GM18502 (cell line): ENCODE data around the gene UHMK1.
"Not testable (repeated sequence)": the region's sequence is repeated elsewhere in the genome, so short reads cannot be mapped to it uniquely, and the experiment has no call there.

ENCODE experiments used
- ATAC-seq: cut with Tn5 transposase; IDR thresholded peaks from one replicate; pipeline ENCODE4 v1.9.1; 2021; ENCODE audit warnings: mild to moderate bottlenecking; ENCODE audit not compliant: unreplicated experiment, poor library complexity

The UHMK1 gene

GRCh38 chr1:162562470-162562828 is 64.8 kb downstream of the UHMK1 start:
- no peak for ATAC-seq

GRCh38 chr1:162564762-162565218 is 67.2 kb downstream of the UHMK1 start:
- ATAC-seq = no peak

DNA sequence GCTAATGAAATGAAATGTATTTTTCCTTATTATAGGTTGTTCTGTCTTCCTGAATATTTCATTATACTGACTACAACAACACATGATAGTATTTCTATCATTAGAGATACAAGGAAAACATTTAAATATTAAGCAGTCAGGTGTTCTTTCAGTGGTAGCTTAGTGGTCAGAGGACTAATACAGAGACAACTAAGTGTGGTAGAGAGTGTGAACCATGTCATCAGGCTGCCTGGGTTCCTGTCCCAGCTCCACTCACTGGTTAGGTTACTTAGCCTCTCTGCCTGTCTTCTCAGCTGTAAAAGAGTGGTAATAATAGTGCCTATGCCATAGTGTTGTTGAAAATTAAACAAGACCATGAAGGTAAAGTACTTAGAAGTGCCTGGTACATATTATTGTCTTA is 67.8 kb downstream of the UHMK1 start:
- no peak for ATAC-seq

DNA sequence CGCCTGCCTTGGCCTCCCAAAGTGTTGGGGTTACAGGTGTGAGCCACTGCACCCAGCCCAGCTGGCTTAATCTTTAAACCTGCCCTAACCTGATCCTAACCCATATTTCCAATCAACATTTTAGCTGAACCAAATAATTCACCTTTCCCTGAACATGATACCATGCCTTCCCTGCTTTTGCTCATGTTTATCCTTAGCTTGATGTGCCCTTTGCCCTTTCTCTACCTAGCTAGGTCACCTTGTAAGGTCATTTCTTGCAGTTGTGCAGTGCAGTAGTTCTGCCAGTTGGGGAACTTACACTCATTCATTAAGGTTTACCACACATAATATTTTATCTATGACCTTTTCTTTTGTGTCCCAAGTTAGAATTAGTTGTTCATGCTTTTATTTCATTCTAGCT is 69.3 kb downstream of the UHMK1 start:
- ATAC-seq = no peak

- ATAC-seq = no peak
These were observed 71.2 kb downstream of the UHMK1 start for GRCh38 chr1:162568802-162569201.

DNA sequence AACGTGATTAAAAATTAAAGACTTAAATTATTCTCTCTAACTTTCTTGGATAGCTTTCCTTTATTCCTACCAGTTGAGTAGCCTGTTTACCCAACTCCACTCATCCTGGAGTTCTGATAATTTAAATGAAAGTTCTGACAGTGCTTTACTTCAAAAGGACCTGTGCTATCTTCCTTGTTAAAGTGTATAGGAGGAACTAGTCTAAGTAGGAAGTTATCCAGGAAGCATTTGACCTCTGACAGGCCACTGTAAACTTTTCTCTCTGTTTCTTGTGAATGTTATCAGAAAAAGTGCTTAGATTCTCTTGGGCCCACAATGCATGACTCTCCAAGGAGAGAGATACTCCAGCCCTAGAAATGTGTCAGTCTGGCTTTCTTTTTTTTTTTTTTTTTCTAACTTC is 73.1 kb downstream of the UHMK1 start:
- no peak for ATAC-seq

DNA sequence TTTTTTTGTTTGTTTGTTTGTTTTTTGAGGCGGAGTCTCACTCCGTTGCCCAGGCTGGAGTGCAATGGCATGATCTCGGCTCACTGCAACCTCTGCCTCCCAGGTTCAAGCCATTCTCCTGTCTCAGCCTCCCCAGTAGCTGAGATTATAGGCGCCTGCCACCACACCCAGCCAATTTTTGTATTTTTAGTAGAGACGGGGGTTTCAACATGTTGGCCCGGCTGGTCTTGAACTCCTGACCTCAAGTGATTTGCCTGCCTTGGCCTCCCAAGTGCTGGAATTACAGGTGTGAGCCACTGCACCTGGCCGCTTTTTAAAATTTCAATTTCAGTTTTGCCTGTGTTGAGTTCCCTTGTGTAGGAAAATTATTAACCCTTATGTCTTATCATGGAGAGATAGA is 73.5 kb downstream of the UHMK1 start:
- ATAC-seq = not testable (repeated sequence)

GRCh38 chr1:162571696-162572095 is 74.1 kb downstream of the UHMK1 start:
- ATAC-seq = no peak

DNA sequence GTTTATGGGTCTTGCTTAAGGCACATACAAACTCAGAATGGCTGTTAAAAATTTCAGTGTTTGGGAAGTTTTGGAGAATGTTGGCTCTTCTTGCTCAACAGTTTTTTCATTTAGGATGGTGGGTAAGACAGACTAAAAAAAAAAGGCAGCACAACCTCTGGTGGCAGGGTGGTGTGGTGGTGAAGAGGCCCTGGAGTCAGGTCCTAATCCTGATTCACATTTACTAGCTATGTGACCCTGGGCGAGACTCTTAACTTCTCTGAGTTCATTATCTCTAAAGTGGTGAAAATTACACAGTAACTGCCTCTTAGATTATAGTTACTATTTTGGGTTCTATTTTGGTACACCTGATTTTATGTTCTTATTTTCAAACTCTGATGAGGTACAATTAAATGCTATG is 75.5 kb downstream of the UHMK1 start:
- ATAC-seq = no peak

DNA sequence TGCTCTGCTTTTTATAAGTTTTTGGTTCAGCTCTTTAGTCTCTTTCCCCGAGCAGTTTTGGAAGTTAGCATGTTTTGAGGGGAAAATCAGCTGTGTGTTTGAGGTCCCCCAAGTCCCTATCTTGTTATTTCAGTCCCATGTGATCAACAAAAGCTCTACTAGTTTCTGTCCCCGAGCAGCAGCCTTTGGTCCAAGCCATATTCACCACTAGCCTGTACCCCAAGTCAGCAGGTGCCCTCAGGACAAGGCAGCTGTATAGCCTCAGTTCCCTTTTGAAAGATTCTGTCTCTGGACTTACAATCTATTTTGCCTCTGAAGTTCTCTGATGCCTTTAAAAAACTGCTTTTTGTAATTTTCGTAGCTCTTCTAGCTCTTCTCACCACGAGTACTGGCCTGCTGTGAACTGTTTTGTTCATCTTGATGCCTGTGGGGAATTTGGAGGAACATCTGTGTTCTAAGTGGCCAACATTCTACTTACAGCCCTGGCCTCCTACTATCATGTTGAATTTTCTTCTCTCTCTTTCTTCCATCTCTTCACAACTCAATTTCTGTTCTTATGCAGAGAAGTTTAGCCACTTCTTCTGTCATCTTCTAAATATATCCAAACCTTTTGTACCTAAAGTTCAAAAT is 80.6 kb downstream of the UHMK1 start:
- no peak for ATAC-seq

DNA sequence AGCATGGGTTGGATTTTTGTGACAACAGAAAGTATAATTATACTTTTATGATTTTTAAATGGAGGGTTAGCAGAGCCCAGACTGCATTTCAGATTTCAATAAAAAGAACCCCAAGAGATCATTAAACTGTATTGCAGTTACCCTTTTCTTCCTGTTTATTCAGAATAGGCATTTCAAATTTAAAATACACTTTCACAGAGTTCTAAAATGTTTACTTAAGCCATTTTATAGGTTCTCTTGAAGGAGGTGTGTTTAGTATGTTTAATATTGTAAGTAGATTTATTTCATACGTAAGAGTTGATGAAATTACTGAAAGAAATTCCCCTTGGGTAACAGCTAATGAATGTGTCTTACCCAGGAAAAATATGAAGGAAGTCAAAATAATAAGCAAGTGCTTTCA is 81.3 kb downstream of the UHMK1 start:
- no peak for ATAC-seq
